Lung (tissue), 12 donors: ENCODE data around the gene AVEN. TPM values are rescaled to one million over a fixed set of nuclear protein-coding genes. Genes with fewer than 3 reads are reported as not detected.

Experiments used
- ATAC-seq: fragments of 200-7000 bp; cut with Tn5 transposase; one replicate; pipeline ENCODE4 v1.9.1; 2020; ENCODE audit warnings: moderate number of reproducible peaks; ENCODE audit not compliant: insufficient read depth, low FRiP score
- DNase-seq, 3 donors: peaks; one replicate each; pipeline ENCODE4 v3.0.0-alpha.2; 2013 to 2017
- H3K27ac ChIP-seq, 2 donors: one replicate each; pipeline ENCODE4 v1.5.1; 2013; ENCODE audit warnings: mild to moderate bottlenecking in 2 of 2, moderate library complexity in 2 of 2, control low read depth in 1 of 2, inconsistent platforms in 1 of 2, low read depth in 1 of 2, low read length in 1 of 2
- H3K27me3 ChIP-seq, 3 donors: one replicate each; pipeline ENCODE4 v1.5.1; 2013; ENCODE audit warnings: low read length in 2 of 3; ENCODE audit not compliant: control insufficient read depth in 3 of 3, insufficient read depth in 3 of 3
- H3K36me3 ChIP-seq, 4 donors: one replicate each; pipeline ENCODE4 v1.5.1; 2013; ENCODE audit warnings: low read length in 4 of 4, mild to moderate bottlenecking in 1 of 4, moderate library complexity in 1 of 4; ENCODE audit not compliant: control insufficient read depth in 4 of 4, insufficient read depth in 4 of 4
- H3K4me1 ChIP-seq, 5 donors: one replicate each; pipeline ENCODE4 v1.5.1; 2013; ENCODE audit warnings: low read length in 5 of 5, mild to moderate bottlenecking in 2 of 5, moderate library complexity in 1 of 5; ENCODE audit not compliant: control insufficient read depth in 5 of 5, insufficient read depth in 5 of 5
- H3K4me3 ChIP-seq: one replicate; pipeline ENCODE4 v1.5.1; 2013; ENCODE audit warnings: mild to moderate bottlenecking, control low read depth, moderate library complexity
- H3K9ac ChIP-seq, 2 donors: one replicate each; pipeline ENCODE4 v1.5.1; 2013; ENCODE audit warnings: low read length in 2 of 2, control low read depth in 1 of 2; ENCODE audit not compliant: insufficient read depth in 1 of 2
- H3K9me3 ChIP-seq, 4 donors: one replicate each; pipeline ENCODE4 v1.5.1; 2013; ENCODE audit warnings: low read length in 3 of 4, mild to moderate bottlenecking in 1 of 4, moderate library complexity in 1 of 4; ENCODE audit not compliant: control insufficient read depth in 4 of 4, insufficient read depth in 3 of 4
- CTCF ChIP-seq: IDR thresholded peaks from 2 replicates; pipeline ENCODE4 v1.5.1; 2012; ENCODE audit warnings: mild to moderate bottlenecking; ENCODE audit errors: control extremely low read depth, extremely low read depth
- WGBS, 2 donors: extraction: QIAGEN DNeasy Blood & Tissue Kit; methylation state at CpG; one replicate each; pipeline ENCODE4 v1.1.7; 2013; 5-methylcytosine and 5-hydroxymethylcytosine counted together
- polyA plus RNA-seq, 2 donors: library from polyadenylated mRNA; stranded (reverse); fragments of 200-250 nt; gene quantifications; one replicate each; pipeline ENCODE4 v1.2.1, GENCODE V29; 2013
- total RNA-seq, 2 donors: library from RNA; depleted of rRNA in 1 of 2; stranded (reverse); fragments of >200 nt in 1 of 2; gene quantifications; one replicate each; pipeline ENCODE4 v1.2.1, GENCODE V29; 2014 to 2021
- donor health status: control.
- donor health status: control.
- donor health status: Bipolar disorder and iron deficiency.
- donor health status: healthy.
- donor health status: DM: yes; HTN: yes; CAD: no.

Gene AVEN
- total and polyA plus RNA-seq, 4 donors = 7.5 to 9.3 (median 8.9) TPM

- Histone ChIP-seq H3K36me3 (no peaks in the 10 kb centered on the region), H3K9ac (peak overlapping the region; percentile 33 to 66), H3K27me3 (no peaks in the 10 kb centered on the region), H3K9me3 (no peaks in the 10 kb centered on the region), H3K4me1 (peaks cover 0 to 23% (median 5%) of the 10 kb centered on the region in 5 donors), H3K27ac (peak overlapping the region; percentile 98 to 100), H3K4me3 (peak overlapping the region; percentile 93)
- DNase-seq (peak; percentile 84 to 92 (median 87)), ATAC-seq (peak; percentile 92)
- WGBS, 2 donors = 0% methylated on average over 53 to 69 of the region's 70 CpGs
- no peak for TF ChIP-seq CTCF
These were observed 757 bp downstream of the AVEN start for GRCh38 chr15:34038023-34038870.

GRCh38 chr15:34031987-34032760 lies 6.8 kb downstream of the AVEN start:
- Histone ChIP-seq H3K9ac (no peak overlapping the region), H3K9me3 (no peaks in the 10 kb centered on the region), H3K27me3 (no peaks in the 10 kb centered on the region), H3K36me3 (no peaks in the 10 kb centered on the region), H3K4me3 (no peak overlapping the region), H3K4me1 (peaks cover 0 to 11% (median 0%) of the 10 kb centered on the region in 5 donors), H3K27ac (no peak overlapping the region)
- TF ChIP-seq CTCF = no peak
- 84 to 97% methylated on average over 10 of the region's 10 CpGs for WGBS, 2 donors
- no peak for DNase-seq
- ATAC-seq = no peak

DNA sequence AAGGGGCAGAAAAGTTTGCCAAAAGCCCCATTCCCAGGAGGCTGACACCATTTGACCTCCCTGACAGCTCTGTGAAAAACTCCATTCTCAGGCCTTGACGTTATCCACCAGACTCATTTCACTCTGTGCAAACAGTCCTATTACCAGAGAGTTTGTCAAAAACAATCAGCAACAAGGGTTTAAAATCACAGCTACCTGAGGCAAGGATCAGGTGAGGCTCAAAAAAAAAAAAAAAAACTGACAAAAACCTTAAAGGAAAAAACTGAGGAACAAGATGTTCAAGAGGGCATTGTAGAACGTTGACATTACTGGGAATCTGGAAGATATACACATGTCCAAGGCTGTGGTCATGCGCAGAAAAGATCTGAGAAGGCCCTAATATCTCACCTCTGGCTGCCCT lies 11.4 kb downstream of the AVEN start:
- TF ChIP-seq CTCF = no peak
- WGBS, 2 donors = 59 to 60% methylated on average over 3 of the region's 3 CpGs

More for the DNA sequence above, 11.4 kb downstream of the AVEN start:
- Histone ChIP-seq H3K36me3 (no peaks in the 10 kb centered on the region), H3K9ac (no peak overlapping the region), H3K27me3 (no peaks in the 10 kb centered on the region), H3K27ac (no peak overlapping the region), H3K4me1 (no peaks in the 10 kb centered on the region), H3K4me3 (no peak overlapping the region), H3K9me3 (no peaks in the 10 kb centered on the region)
- DNase-seq (no peak), ATAC-seq (no peak)
